Loucy (cell line): ENCODE results near the gene SGK1.

Experiments used
- H2AFZ ChIP-seq: fragments of 200-600 bp; sonication (generic); 2 replicates; pipeline ENCODE4 v1.6.0; 2016; ENCODE audit warnings: antibody characterized with exemption, mild to moderate bottlenecking, low read length, moderate library complexity
- H3F3A ChIP-seq: fragments of 200-600 bp; 2 replicates; pipeline ENCODE4 v1.6.0; 2016; ENCODE audit warnings: antibody characterized with exemption, low read depth, mild to moderate bottlenecking
- H3K27me3 ChIP-seq: fragments of 200-600 bp; sonication (generic); 2 replicates; pipeline ENCODE4 v1.6.1; 2014; ENCODE audit warnings: low read length, mild to moderate bottlenecking; ENCODE audit not compliant: insufficient read depth, poor library complexity, severe bottlenecking
- H3K36me3 ChIP-seq: fragments of 200-600 bp; sonication (generic); 2 replicates; pipeline ENCODE4 v1.6.1; 2016; ENCODE audit warnings: low read length; ENCODE audit not compliant: insufficient read depth
- H3K4me1 ChIP-seq: fragments of 200-600 bp; sonication (generic); 2 replicates; pipeline ENCODE4 v1.5.1; 2014; ENCODE audit warnings: low read length, mild to moderate bottlenecking; ENCODE audit not compliant: insufficient read depth, poor library complexity, severe bottlenecking
- H3K4me2 ChIP-seq: fragments of 200-600 bp; sonication (generic); 2 replicates; pipeline ENCODE4 v1.6.0; 2014; ENCODE audit warnings: antibody characterized with exemption, low read length, low read depth, mild to moderate bottlenecking; ENCODE audit not compliant: poor library complexity, severe bottlenecking
- H3K4me3 ChIP-seq: fragments of 200-600 bp; sonication (generic); 2 replicates; pipeline ENCODE4 v1.5.1; 2014; ENCODE audit warnings: low read length, mild to moderate bottlenecking, mixed read lengths; ENCODE audit not compliant: poor library complexity, severe bottlenecking
- H3K79me2 ChIP-seq: fragments of 200-600 bp; sonication (generic); 2 replicates; pipeline ENCODE4 v1.6.1; 2014; ENCODE audit warnings: low read length; ENCODE audit not compliant: insufficient read depth
- H3K9ac ChIP-seq: fragments of 200-600 bp; sonication (generic); 2 replicates; pipeline ENCODE4 v1.6.0; 2014; ENCODE audit warnings: mild to moderate bottlenecking, low read depth, low read length, moderate library complexity; ENCODE audit not compliant: poor library complexity, severe bottlenecking
- H3K9me2 ChIP-seq: fragments of 200-600 bp; sonication (generic); replicated peaks from 2 replicates; pipeline ENCODE4 v1.6.1; 2016; ENCODE audit warnings: low read depth, low read length, mixed read lengths
- H3K9me3 ChIP-seq: fragments of 200-600 bp; sonication (generic); 2 replicates; pipeline ENCODE4 v1.6.1; 2014; ENCODE audit warnings: mild to moderate bottlenecking, antibody characterized with exemption, low read length, low read depth; ENCODE audit not compliant: insufficient read depth
- H4K20me1 ChIP-seq: fragments of 200-600 bp; sonication (generic); 2 replicates; pipeline ENCODE4 v1.6.0; 2014; ENCODE audit warnings: antibody characterized with exemption, low read length, mild to moderate bottlenecking; ENCODE audit not compliant: insufficient read depth, poor library complexity, severe bottlenecking
- EZH2phosphoT487 ChIP-seq: fragments of 200-600 bp; IDR thresholded peaks from 2 replicates; pipeline ENCODE4 v1.6.1; 2018; ENCODE audit warnings: antibody characterized with exemption, mild to moderate bottlenecking, moderate library complexity, borderline replicate concordance
- TF ChIP-seq, protein P1 (sequence below): fragments of 200-600 bp; sonication (generic); conservative IDR thresholded peaks from 2 replicates; pipeline ENCODE4 v1.5.1; 2014; ENCODE audit warnings: mild to moderate bottlenecking, antibody characterized with exemption, low read length

The SGK1 gene

DNA sequence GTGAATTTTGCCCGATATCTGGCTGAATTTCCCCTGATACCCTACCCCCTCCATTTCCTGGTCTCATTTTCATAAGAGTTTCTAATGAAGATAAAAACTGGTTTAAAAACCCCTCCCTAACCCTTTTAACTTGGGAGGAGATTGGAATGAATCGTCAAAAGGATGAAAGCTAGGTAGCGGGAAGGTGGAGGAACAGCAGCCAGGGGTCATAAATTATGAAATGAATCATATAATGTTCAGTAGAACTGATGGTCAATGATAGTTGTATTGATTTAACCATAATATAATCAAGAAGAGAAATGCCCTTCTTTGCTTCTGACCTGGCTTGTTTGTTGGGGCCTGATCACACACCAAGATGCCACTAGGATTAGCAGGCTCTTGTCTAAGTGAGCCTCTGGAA lies 38.5 kb upstream of the SGK1 start:
- Histone ChIP-seq H4K20me1 (no peaks in the 10 kb centered on the region), H3K9me3 (0 out of 2 replicates have a peak, but pooled peaks cover 2% of the 10 kb centered on the region), H3K36me3 (no peaks in the 10 kb centered on the region), H3K79me2 (no peaks in the 10 kb centered on the region), H3K9ac (no peak overlapping the region), H3K4me2 (no peak overlapping the region), H3K4me3 (no peak overlapping the region), H3K9me2 (no peaks in the 10 kb centered on the region), H2AFZ (no peak overlapping the region), H3K27me3 (no peaks in the 10 kb centered on the region), H3F3A (no peaks in the 10 kb centered on the region), H3K4me1 (peaks cover 13% of the 10 kb centered on the region)
- TF ChIP-seq, protein P1, sequence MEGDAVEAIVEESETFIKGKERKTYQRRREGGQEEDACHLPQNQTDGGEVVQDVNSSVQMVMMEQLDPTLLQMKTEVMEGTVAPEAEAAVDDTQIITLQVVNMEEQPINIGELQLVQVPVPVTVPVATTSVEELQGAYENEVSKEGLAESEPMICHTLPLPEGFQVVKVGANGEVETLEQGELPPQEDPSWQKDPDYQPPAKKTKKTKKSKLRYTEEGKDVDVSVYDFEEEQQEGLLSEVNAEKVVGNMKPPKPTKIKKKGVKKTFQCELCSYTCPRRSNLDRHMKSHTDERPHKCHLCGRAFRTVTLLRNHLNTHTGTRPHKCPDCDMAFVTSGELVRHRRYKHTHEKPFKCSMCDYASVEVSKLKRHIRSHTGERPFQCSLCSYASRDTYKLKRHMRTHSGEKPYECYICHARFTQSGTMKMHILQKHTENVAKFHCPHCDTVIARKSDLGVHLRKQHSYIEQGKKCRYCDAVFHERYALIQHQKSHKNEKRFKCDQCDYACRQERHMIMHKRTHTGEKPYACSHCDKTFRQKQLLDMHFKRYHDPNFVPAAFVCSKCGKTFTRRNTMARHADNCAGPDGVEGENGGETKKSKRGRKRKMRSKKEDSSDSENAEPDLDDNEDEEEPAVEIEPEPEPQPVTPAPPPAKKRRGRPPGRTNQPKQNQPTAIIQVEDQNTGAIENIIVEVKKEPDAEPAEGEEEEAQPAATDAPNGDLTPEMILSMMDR, result no peak
- TF ChIP-seq EZH2phosphoT487, result no peak

DNA sequence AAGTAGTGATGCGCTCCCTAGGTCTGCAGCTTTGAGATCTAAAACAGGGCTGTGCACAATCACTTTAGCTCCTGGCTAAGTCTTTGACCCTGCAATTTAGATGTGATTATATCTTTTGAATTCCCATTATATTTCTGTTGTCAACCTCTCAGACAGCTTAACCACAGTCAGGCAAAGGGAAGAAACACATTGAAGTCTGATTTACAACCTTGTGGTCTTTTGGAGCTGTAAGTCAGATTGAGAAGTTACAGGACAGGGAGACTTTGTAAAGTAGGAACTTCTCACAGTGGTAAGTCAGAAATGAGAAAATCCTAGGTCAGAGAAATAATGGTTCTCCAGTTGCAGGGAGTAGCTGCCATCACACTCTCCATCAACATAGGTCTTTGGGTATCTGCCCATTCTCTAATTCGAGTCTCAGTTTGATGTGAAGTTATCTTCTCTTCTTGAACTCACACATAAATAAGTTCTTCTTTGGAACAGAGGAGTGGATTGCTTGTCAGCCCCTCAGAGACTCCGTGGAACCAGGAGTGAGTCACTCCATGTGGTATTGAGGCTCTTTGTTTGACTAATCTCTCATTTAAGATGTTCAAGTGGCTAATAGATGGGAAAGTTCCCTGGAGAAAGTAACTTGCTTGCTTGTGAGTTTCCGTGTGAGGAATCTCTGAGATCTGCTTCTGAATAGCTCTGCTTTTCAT lies 35.0 kb upstream of the SGK1 start:
- Histone ChIP-seq H3K79me2 (no peaks in the 10 kb centered on the region), H3F3A (no peaks in the 10 kb centered on the region), H3K9me3 (0 out of 2 replicates have a peak, but pooled peaks cover 2% of the 10 kb centered on the region), H3K4me3 (no peak overlapping the region), H3K9ac (no peak overlapping the region), H3K36me3 (no peaks in the 10 kb centered on the region), H4K20me1 (no peaks in the 10 kb centered on the region), H3K9me2 (no peaks in the 10 kb centered on the region), H2AFZ (no peak overlapping the region), H3K27me3 (no peaks in the 10 kb centered on the region), H3K4me2 (no peak overlapping the region), H3K4me1 (peaks cover 13% of the 10 kb centered on the region)
- TF ChIP-seq EZH2phosphoT487, result no peak
- TF ChIP-seq, protein P1, result no peak

DNA sequence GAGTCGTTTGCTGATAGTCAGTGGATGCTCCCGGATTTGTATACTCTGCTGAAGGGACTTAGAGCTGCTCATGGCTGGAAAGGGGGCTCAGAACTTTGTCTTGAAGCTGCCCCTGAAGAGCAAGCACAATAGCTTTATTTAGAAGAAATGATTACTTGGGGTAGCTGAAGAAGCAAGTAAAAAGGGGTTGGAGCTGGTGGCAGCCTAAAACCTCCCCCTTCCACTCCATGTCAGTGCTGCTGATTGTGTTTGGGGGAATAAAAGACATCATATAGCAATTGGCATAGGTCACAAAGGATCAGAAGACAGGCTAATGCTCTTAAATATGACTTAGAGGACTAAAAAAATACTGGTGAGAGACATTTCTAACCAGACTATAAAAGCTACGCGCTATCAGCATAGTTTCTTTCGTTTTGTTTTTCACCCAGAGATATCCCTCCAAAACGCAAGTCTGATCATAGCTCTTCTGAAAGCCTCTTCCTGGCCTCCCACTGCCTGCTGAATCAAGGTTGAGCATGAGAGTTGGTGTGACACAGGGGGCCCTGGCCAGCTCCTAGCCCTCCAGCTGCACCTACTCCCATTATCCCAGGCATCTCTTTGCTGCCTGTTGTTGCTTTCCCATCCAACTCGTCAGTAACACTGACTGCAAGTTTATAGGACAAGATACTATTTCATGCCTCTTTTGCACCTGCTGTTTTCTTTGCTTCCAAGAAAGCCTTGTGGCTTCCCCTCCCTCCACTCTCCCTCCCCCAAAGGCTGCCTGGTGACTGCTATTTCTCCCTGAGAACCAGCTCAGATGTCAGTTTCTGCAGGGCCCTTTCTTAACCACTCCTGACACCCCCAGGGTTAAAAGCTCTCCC lies 33.9 kb upstream of the SGK1 start:
- Histone ChIP-seq H3K27me3 (no peaks in the 10 kb centered on the region), H3K4me3 (no peak overlapping the region), H2AFZ (no peak overlapping the region), H3F3A (no peaks in the 10 kb centered on the region), H3K9me3 (0 out of 2 replicates have a peak, but pooled peaks cover 2% of the 10 kb centered on the region), H3K9ac (no peak overlapping the region), H3K36me3 (no peaks in the 10 kb centered on the region), H3K9me2 (no peaks in the 10 kb centered on the region), H3K79me2 (no peaks in the 10 kb centered on the region), H4K20me1 (no peaks in the 10 kb centered on the region), H3K4me1 (peaks cover 13% of the 10 kb centered on the region), H3K4me2 (no peak overlapping the region)
- no peak for TF ChIP-seq EZH2phosphoT487
- TF ChIP-seq, protein P1, result no peak
